Measurements from ENCODE around the gene CYP19A1.

Gene CYP19A1

GRCh38 chr15:51359981-51360380 lies 21.6 kb upstream of the CYP19A1 start:
- no peak for DNase-seq (ENCODE audit: low read depth)

GRCh38 chr15:51356983-51357382 lies 18.6 kb upstream of the CYP19A1 start:
- no peak for DNase-seq (ENCODE audit: low read depth)

GRCh38 chr15:51356147-51356546 lies 17.8 kb upstream of the CYP19A1 start:
- no peak for DNase-seq (ENCODE audit: low read depth)

- no peak for DNase-seq (ENCODE audit: low read depth)
Measured at GRCh38 chr15:51355096-51355495, 16.7 kb upstream of the CYP19A1 start.

GRCh38 chr15:51353976-51354375 lies 15.6 kb upstream of the CYP19A1 start:
- DNase-seq (ENCODE audit: low read depth): no peak

GRCh38 chr15:51350723-51351122 lies 12.3 kb upstream of the CYP19A1 start:
- no peak for DNase-seq (ENCODE audit: low read depth)

GRCh38 chr15:51349156-51349844 lies 10.9 kb upstream of the CYP19A1 start:
- DNase-seq (ENCODE audit: low read depth): no peak

- no peak for DNase-seq (ENCODE audit: low read depth)
Measured at GRCh38 chr15:51348688-51349087, 10.3 kb upstream of the CYP19A1 start.

GRCh38 chr15:51346136-51346535 lies 7.7 kb upstream of the CYP19A1 start:
- no peak for DNase-seq (ENCODE audit: low read depth)

GRCh38 chr15:51343466-51343865 lies 5.1 kb upstream of the CYP19A1 start:
- DNase-seq (ENCODE audit: low read depth): no peak

- DNase-seq (ENCODE audit: low read depth): no peak
Measured at GRCh38 chr15:51342227-51342999, 4.0 kb upstream of the CYP19A1 start.

- DNase-seq (ENCODE audit: low read depth): no peak
Measured at GRCh38 chr15:51341366-51342226, 3.2 kb upstream of the CYP19A1 start, which contains the start of gene GLDN. TSS of gene GLDN (plus strand) at chr15:51341655. CDS start at chr15:51341685, 30 bp downstream.

GRCh38 chr15:51335538-51336410 lies 2.6 kb downstream of the CYP19A1 start:
- no peak for DNase-seq (ENCODE audit: low read depth)

- no peak for DNase-seq (ENCODE audit: low read depth)
Measured at GRCh38 chr15:51335087-51335486, 3.3 kb downstream of the CYP19A1 start.

GRCh38 chr15:51334011-51334451 lies 4.4 kb downstream of the CYP19A1 start:
- DNase-seq (ENCODE audit: low read depth): no peak

GRCh38 chr15:51333571-51333970 lies 4.8 kb downstream of the CYP19A1 start:
- DNase-seq (ENCODE audit: low read depth): no peak

- no peak for DNase-seq (ENCODE audit: low read depth)
Measured at GRCh38 chr15:51332206-51333147, 5.9 kb downstream of the CYP19A1 start.

- DNase-seq (ENCODE audit: low read depth): no peak
Measured at GRCh38 chr15:51331141-51331540, 7.3 kb downstream of the CYP19A1 start.

- no peak for DNase-seq (ENCODE audit: low read depth)
Measured at GRCh38 chr15:51328926-51329325, 9.5 kb downstream of the CYP19A1 start.

GRCh38 chr15:51327081-51327480 lies 11.3 kb downstream of the CYP19A1 start:
- no peak for DNase-seq (ENCODE audit: low read depth)
